CD14-positive monocyte (primary cell): ENCODE results near the gene UNC119B. TPM values are rescaled to one million over a fixed set of nuclear protein-coding genes. Genes with fewer than 3 reads are reported as not detected.

Experiments used
- DNase-seq, 3 donors: peaks; one replicate each; pipeline ENCODE4 v3.0.0-alpha.2; 2011 to 2022
- H2AFZ ChIP-seq: 2 replicates; pipeline ENCODE4 v1.6.0; 2012; ENCODE audit warnings: mild to moderate bottlenecking, low read depth, low read length, inconsistent platforms; ENCODE audit not compliant: insufficient read depth, poor library complexity, severe bottlenecking
- H3K27ac ChIP-seq, 2 donors: 1 replicate in 1 of 2; 2 replicates in 1 of 2; pipeline ENCODE4 v1.5.1; 2012 to 2013; ENCODE audit warnings: low read length in 2 of 2, control low read depth in 1 of 2, inconsistent platforms in 1 of 2, low read depth in 1 of 2, mild to moderate bottlenecking in 1 of 2
- H3K27me3 ChIP-seq, 2 donors: one replicate each; pipeline versions ENCODE4 v1.6.0 to v1.6.1; 2011 to 2013; ENCODE audit warnings: low read length in 2 of 2; ENCODE audit not compliant: control insufficient read depth in 2 of 2, insufficient read depth in 2 of 2
- H3K36me3 ChIP-seq, 2 donors: replicated peaks in 1 of 2; 1 replicate in 1 of 2; 2 replicates in 1 of 2; pipeline versions ENCODE4 v1.5.1 to v1.6.1; 2012 to 2013; ENCODE audit warnings: low read length in 2 of 2, control low read depth in 1 of 2, inconsistent platforms in 1 of 2, mild to moderate bottlenecking in 1 of 2; ENCODE audit not compliant: insufficient read depth in 2 of 2, control insufficient read depth in 1 of 2
- H3K4me1 ChIP-seq, 2 donors: 1 replicate in 1 of 2; 2 replicates in 1 of 2; pipeline versions ENCODE4 v1.5.1 to v1.6.1; 2012 to 2013; ENCODE audit warnings: low read length in 2 of 2, control low read depth in 1 of 2, inconsistent platforms in 1 of 2, mild to moderate bottlenecking in 1 of 2, moderate library complexity in 1 of 2; ENCODE audit not compliant: insufficient read depth in 2 of 2, control insufficient read depth in 1 of 2
- H3K4me2 ChIP-seq: replicated peaks from 2 replicates; pipeline ENCODE3; 2012; ENCODE audit warnings: low read length, moderate library complexity, mild to moderate bottlenecking; ENCODE audit not compliant: poor library complexity, severe bottlenecking; ENCODE audit errors: extremely low read depth
- H3K4me3 ChIP-seq, 3 experiments: fragments of 200-600 bp in 1 of 3; sonication (generic) in 1 of 3; replicated peaks in 1 of 3; 1 replicate in 2 of 3; 2 replicates in 1 of 3; pipeline ENCODE4 v1.5.1; 2011 to 2013; ENCODE audit warnings: low read length in 3 of 3, mild to moderate bottlenecking in 3 of 3, control low read depth in 2 of 3, low read depth in 2 of 3, inconsistent platforms in 1 of 3, moderate library complexity in 1 of 3
- H3K79me2 ChIP-seq: 2 replicates; pipeline ENCODE4 v1.6.0; 2012; ENCODE audit warnings: mild to moderate bottlenecking, control low read depth, inconsistent platforms, low read length, moderate library complexity; ENCODE audit not compliant: insufficient read depth
- H3K9ac ChIP-seq: 2 replicates; pipeline ENCODE4 v1.6.0; 2017; ENCODE audit warnings: low read length, mild to moderate bottlenecking; ENCODE audit not compliant: insufficient read depth, poor library complexity, severe bottlenecking
- H3K9me3 ChIP-seq, 2 donors: replicated peaks in 1 of 2; 1 replicate in 1 of 2; 2 replicates in 1 of 2; pipeline versions ENCODE4 v1.5.1 to v1.6.1; 2012 to 2013; ENCODE audit warnings: low read length in 2 of 2, control low read depth in 1 of 2; ENCODE audit not compliant: control insufficient read depth in 1 of 2, insufficient read depth in 1 of 2
- H4K20me1 ChIP-seq: 2 replicates; pipeline ENCODE4 v1.6.0; 2012; ENCODE audit warnings: mild to moderate bottlenecking, low read length, control low read depth, moderate library complexity; ENCODE audit not compliant: insufficient read depth
- H3K27ac Mint-ChIP-seq, 7 donors: one replicate each; pipeline ENCODE4 v1.8.0; 2020; ENCODE audit warnings: mild to moderate bottlenecking in 7 of 7, mixed read lengths in 7 of 7, moderate library complexity in 6 of 7, inconsistent platforms in 2 of 7
- H3K27me3 Mint-ChIP-seq, 3 donors: one replicate each; pipeline ENCODE4 v1.8.0; 2021 to 2022; ENCODE audit warnings: low read depth in 3 of 3, mild to moderate bottlenecking in 3 of 3, mixed read lengths in 3 of 3, moderate library complexity in 3 of 3, inconsistent platforms in 1 of 3
- H3K36me3 Mint-ChIP-seq, 2 donors: one replicate each; pipeline ENCODE4 v1.8.0; 2020; ENCODE audit warnings: mixed read lengths in 2 of 2, inconsistent platforms in 1 of 2, mild to moderate bottlenecking in 1 of 2
- H3K4me1 Mint-ChIP-seq: one replicate; pipeline ENCODE4 v1.8.0; 2020; ENCODE audit warnings: mild to moderate bottlenecking, mixed read lengths
- H3K4me3 Mint-ChIP-seq, 2 donors: one replicate each; pipeline ENCODE4 v1.8.0; 2020; ENCODE audit warnings: mild to moderate bottlenecking in 2 of 2, mixed read lengths in 2 of 2, moderate library complexity in 1 of 2
- H3K9me3 Mint-ChIP-seq, 7 donors: one replicate each; pipeline ENCODE4 v1.8.0; 2020 to 2022; ENCODE audit warnings: mixed read lengths in 7 of 7, mild to moderate bottlenecking in 6 of 7, moderate library complexity in 6 of 7, inconsistent platforms in 2 of 7
- CTCF ChIP-seq: fragments of 200-600 bp; IDR thresholded peaks from one replicate; pipeline ENCODE4 v1.8.0; 2022; ENCODE audit warnings: antibody characterized with exemption, mild to moderate bottlenecking
- WGBS: methylation state at CpG from one replicate; pipeline ENCODE4 v1.1.5; 2013; ENCODE audit warnings: missing lambda C conversion rate; ENCODE audit not compliant: insufficient coverage; 5-methylcytosine and 5-hydroxymethylcytosine counted together
- intact Hi-C, 2 donors: fragments of 100-400 bp; cut with micrococcal nuclease; formaldehyde crosslinking; loops; one replicate each; pipeline versions ENCODE4 v1.15.0 to v1.15.1; 2023
- polyA plus RNA-seq, 3 donors: library from polyadenylated mRNA; depleted of rRNA in 1 of 3; unstranded in 2 of 3; stranded (reverse) in 1 of 3; fragments of 300-500 nt in 2 of 3; fragments of >200 nt in 1 of 3; fragmentation: Illumina TruSeq in 2 of 3; gene quantifications; 1 replicate in 2 of 3; 2 replicates in 1 of 3; pipeline ENCODE4 v1.2.3, GENCODE V29; 2012 to 2021

Gene UNC119B
- polyA plus RNA-seq, 3 donors: 1.1 to 9.1 (median 2.1) TPM

GRCh38 chr12:120666571-120667390 lies 43.5 kb upstream of the UNC119B start:
- no peaks in the 10 kb centered on the region for H3K79me2 ChIP-seq
- no peak overlapping the region for H3K4me3 ChIP-seq
- H2AFZ ChIP-seq: no peak overlapping the region
- H3K4me2 ChIP-seq: no peak overlapping the region
- no peaks in the 10 kb centered on the region for H3K27me3 ChIP-seq
- intact Hi-C loops: no loop called here
- Mint-ChIP-seq H3K36me3 (no peaks in the 10 kb centered on the region), H3K4me1 (peaks cover 4% of the 10 kb centered on the region), H3K27ac (no peak overlapping the region), H3K4me3 (no peak overlapping the region), H3K27me3 (peaks cover 0 to 7% (median 7%) of the 10 kb centered on the region in 3 donors), H3K9me3 (no peaks in the 10 kb centered on the region)
- no peaks in the 10 kb centered on the region for H4K20me1 ChIP-seq
- no peak for TF ChIP-seq CTCF
- no peak overlapping the region for H3K9ac ChIP-seq
- H3K36me3 ChIP-seq: no peaks in the 10 kb centered on the region
- no peaks in the 10 kb centered on the region for H3K9me3 ChIP-seq
- WGBS: 95% methylated on average over 25 of the region's 34 CpGs
- peaks cover 4 to 6% of the 10 kb centered on the region in 2 donors for H3K4me1 ChIP-seq
- no peak overlapping the region for H3K27ac ChIP-seq
- DNase-seq: no peak

- TF ChIP-seq CTCF: no peak
Measured at GRCh38 chr12:120668091-120668867, 42.0 kb upstream of the UNC119B start.

More at GRCh38 chr12:120668091-120668867, 42.0 kb upstream of the UNC119B start:
- H4K20me1 ChIP-seq: no peaks in the 10 kb centered on the region
- no peak overlapping the region for H3K27ac ChIP-seq
- H3K4me1 ChIP-seq: no peaks in the 10 kb centered on the region
- no peaks in the 10 kb centered on the region for H3K36me3 Mint-ChIP-seq
- H3K27ac Mint-ChIP-seq: no peak overlapping the region
- DNase-seq: no peak
- H3K27me3 ChIP-seq: no peaks in the 10 kb centered on the region
- peaks cover 0 to 1% (median 0%) of the 10 kb centered on the region in 7 donors for H3K9me3 Mint-ChIP-seq
- no peaks in the 10 kb centered on the region for H3K36me3 ChIP-seq
- 91% methylated on average over 19 of the region's 20 CpGs for WGBS
- H3K4me1 Mint-ChIP-seq: no peaks in the 10 kb centered on the region
- H3K4me2 ChIP-seq: no peak overlapping the region
- H2AFZ ChIP-seq: no peak overlapping the region
- H3K4me3 Mint-ChIP-seq: no peak overlapping the region
- peaks cover 0 to 10% (median 7%) of the 10 kb centered on the region in 3 donors for H3K27me3 Mint-ChIP-seq
- H3K4me3 ChIP-seq: no peak overlapping the region
- no peaks in the 10 kb centered on the region for H3K9me3 ChIP-seq
- no peak overlapping the region for H3K9ac ChIP-seq
- no peaks in the 10 kb centered on the region for H3K79me2 ChIP-seq
- intact Hi-C loops: no loop called here
